Upper lobe of left lung (tissue), 6 donors: ENCODE data around the gene MAFF. TPM values are rescaled to one million over a fixed set of nuclear protein-coding genes. Genes with fewer than 3 reads are reported as not detected.
A peak's percentile ranks its signal among the peaks of the same experiment; 100 is the strongest.

Experiments
- ATAC-seq, 2 donors: fragments of 200-7000 bp; cut with Tn5 transposase; one replicate each; pipeline ENCODE4 v1.9.1; 2022; ENCODE audit warnings: mild to moderate bottlenecking in 2 of 2, moderate library complexity in 2 of 2; ENCODE audit not compliant: low FRiP score in 2 of 2
- DNase-seq, 2 donors: peaks; one replicate each; pipeline ENCODE4 v3.0.0-alpha.2; 2019 to 2020
- H3K27ac ChIP-seq, 4 donors: fragments of 200-600 bp; sonication (generic); one replicate each; pipeline ENCODE4 v1.5.1; 2016 to 2019
- H3K27me3 ChIP-seq, 4 donors: fragments of 200-600 bp; sonication (generic); one replicate each; pipeline ENCODE4 v1.5.1; 2017 to 2019
- H3K36me3 ChIP-seq, 4 donors: fragments of 200-600 bp; sonication (generic); one replicate each; pipeline ENCODE4 v1.5.1; 2016 to 2019
- H3K4me1 ChIP-seq, 4 donors: fragments of 200-600 bp; sonication (generic); one replicate each; pipeline ENCODE4 v1.5.1; 2018 to 2019
- H3K4me3 ChIP-seq, 4 donors: fragments of 200-600 bp; sonication (generic); one replicate each; pipeline ENCODE4 v1.5.1; 2017 to 2019; ENCODE audit warnings: mild to moderate bottlenecking in 2 of 4, moderate library complexity in 1 of 4
- H3K9me3 ChIP-seq, 4 donors: fragments of 200-600 bp; sonication (generic); one replicate each; pipeline ENCODE4 v1.5.1; 2018 to 2019
- CTCF ChIP-seq, 6 experiments: fragments of 450-650 bp in 4 of 6; fragments of 200-600 bp in 2 of 6; sonication (generic) in 2 of 6; IDR thresholded peaks; one replicate each; pipeline ENCODE4 v1.5.1; 2016 to 2019; ENCODE audit warnings: antibody characterized with exemption in 6 of 6
- EP300 ChIP-seq, 4 donors: sonication (generic); formaldehyde crosslinking; IDR thresholded peaks; one replicate each; pipeline ENCODE4 v1.5.1; 2017; ENCODE audit warnings: antibody characterized with exemption in 4 of 4, control low read depth in 2 of 4
- POLR2A ChIP-seq, 4 donors: fragments of 450-650 bp; IDR thresholded peaks; one replicate each; pipeline ENCODE4 v1.5.1; 2016 to 2017; ENCODE audit warnings: antibody characterized with exemption in 4 of 4, mild to moderate bottlenecking in 2 of 4
- POLR2AphosphoS5 ChIP-seq, 2 donors: sonication (generic); formaldehyde crosslinking; IDR thresholded peaks; one replicate each; pipeline ENCODE4 v1.5.1; 2017; ENCODE audit warnings: antibody characterized with exemption in 2 of 2
- WGBS, 2 donors: methylation state at CpG; one replicate each; pipeline ENCODE4 v1.1.5; 2017 to 2018; 5-methylcytosine and 5-hydroxymethylcytosine counted together
- total RNA-seq, 6 donors: library from RNA; depleted of rRNA in 4 of 6; stranded (reverse); fragments of >200 nt in 4 of 6; gene quantifications; one replicate each; pipeline versions ENCODE4 v1.1.0 to v1.2.1, GENCODE V29; 2016 to 2021
- donor health status: DM: no; HTN: no; CAD: no; lungs with moderate emphysema.
- donor health status: DM: no; HTN: yes; CAD: no; lungs with severe emphysema.

Gene MAFF
- total RNA-seq, 6 donors from 2014 or later, result 25.1 to 75.7 (median 44.5) TPM

DNA sequence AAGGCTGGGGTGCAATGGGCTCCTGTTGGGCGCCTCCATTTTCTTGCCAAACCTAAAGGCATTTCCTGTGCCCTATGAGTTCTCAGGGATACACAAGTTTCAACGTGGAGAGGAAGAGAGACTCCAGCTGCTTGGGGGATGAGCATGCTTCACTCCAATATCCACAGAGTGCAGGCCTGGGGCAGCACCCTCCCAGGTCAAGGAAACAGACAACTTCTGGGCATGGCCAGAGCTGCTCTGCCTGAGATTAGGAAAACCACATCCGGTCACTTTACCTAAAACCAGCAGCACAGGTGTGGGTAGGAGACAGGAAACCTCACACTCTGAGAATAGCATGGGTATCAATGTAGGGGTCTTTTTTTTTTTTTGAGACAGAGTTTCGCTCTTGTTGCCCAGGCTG is 42.3 kb downstream of the MAFF start:
- Histone ChIP-seq H3K4me1 (peaks cover 25 to 49% (median 38%) of the 10 kb centered on the region in 4 donors), H3K27me3 (no peaks in the 10 kb centered on the region), H3K9me3 (no peaks in the 10 kb centered on the region), H3K27ac (peak overlapping the region in 3 of 4 donors; percentile 65 to 83 (median 69)), H3K4me3 (no peak overlapping the region), H3K36me3 (peaks cover 8 to 47% (median 44%) of the 10 kb centered on the region in 4 donors)
- ATAC-seq, result no peak
- 75 to 93% methylated on average over 3 to 4 of the region's 4 CpGs for WGBS, 2 donors
- DNase-seq, result no peak
- TF ChIP-seq POLR2A (IDR thresholded peaks at IDR 0.05), result no peak
- no peak for TF ChIP-seq EP300 (IDR thresholded peaks at IDR 0.05)
- TF ChIP-seq POLR2AphosphoS5 (IDR thresholded peaks at IDR 0.05), result no peak

DNA sequence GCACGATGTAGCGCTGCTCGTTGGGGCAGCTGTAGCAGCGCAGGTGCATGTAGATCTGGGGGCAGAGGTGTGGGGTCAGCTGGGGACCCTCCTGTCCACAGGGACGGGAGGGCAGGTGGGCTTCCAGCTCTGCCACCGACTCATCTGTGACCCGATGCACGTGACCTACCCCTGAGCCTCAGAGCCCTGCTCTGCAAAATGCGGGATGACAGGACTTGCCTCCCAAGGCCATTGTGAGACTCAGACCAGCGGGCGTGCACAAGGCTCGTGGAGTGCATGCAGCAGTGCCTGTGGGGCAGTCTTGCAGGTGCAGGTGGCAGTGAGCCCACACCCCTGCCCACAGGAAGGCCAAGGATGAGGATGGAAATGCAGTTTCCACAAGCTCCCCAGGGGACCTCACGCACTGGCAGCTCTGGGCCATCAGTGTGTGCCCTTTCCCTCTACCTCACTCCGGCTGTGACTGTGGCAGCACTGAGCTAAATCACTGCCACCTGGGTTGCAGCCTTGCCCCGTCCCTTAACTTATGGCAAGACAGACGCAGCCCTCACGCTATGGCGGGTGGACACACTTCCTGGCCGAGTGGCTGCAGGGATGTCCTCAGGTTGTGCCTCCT is 44.4 kb downstream of the MAFF start:
- no peak overlapping the region for H3K4me3 ChIP-seq
- no peaks in the 10 kb centered on the region for H3K9me3 ChIP-seq
- DNase-seq (peak in 1 of 2 donors; percentile 59), ATAC-seq (no peak)
- H3K36me3 ChIP-seq, result peaks cover 8 to 51% (median 44%) of the 10 kb centered on the region in 4 donors
- peak overlapping the region in 3 of 4 donors; percentile 34 to 67 (median 64) for H3K27ac ChIP-seq
- H3K27me3 ChIP-seq, result no peaks in the 10 kb centered on the region
- TF ChIP-seq CTCF (IDR thresholded peaks at IDR 0.05) (no peak), POLR2AphosphoS5 (IDR thresholded peaks at IDR 0.05) (no peak), EP300 (IDR thresholded peaks at IDR 0.05) (no peak), POLR2A (IDR thresholded peaks at IDR 0.05) (no peak)
- 70 to 91% methylated on average over 12 to 19 of the region's 19 CpGs for WGBS, 2 donors
- peaks cover 19 to 45% (median 33%) of the 10 kb centered on the region in 4 donors for H3K4me1 ChIP-seq

DNA sequence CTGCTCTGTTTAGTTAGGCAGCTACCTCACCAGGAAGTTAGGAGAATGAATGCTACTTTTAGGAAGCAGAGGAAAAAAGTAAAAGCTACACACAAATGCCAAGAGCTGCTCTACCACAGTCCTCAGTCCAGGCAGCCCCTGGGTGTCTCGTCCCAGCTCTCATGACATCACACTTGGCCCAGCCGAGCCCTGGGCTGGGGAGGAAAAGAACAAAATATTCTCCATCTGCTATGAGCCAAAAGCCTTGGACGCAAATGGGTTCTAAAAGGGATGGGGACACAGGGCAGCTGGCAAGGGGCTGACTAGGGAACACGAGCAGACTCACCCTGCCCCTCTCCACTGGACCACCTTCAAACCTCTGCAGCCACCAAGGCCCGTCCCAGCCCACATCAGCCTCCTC is 44.9 kb downstream of the MAFF start:
- Histone ChIP-seq H3K4me1 (peaks cover 25 to 50% (median 38%) of the 10 kb centered on the region in 4 donors), H3K9me3 (no peaks in the 10 kb centered on the region), H3K4me3 (no peak overlapping the region), H3K27ac (peak overlapping the region; percentile 34 to 67 (median 56)), H3K36me3 (peaks cover 8 to 51% (median 44%) of the 10 kb centered on the region in 4 donors), H3K27me3 (no peaks in the 10 kb centered on the region)
- DNase-seq (no peak), ATAC-seq (peak; percentile 5 to 87)
- WGBS, 2 donors, result 65 to 75% methylated on average over 4 to 5 of the region's 5 CpGs
- TF ChIP-seq CTCF (IDR thresholded peaks at IDR 0.05) (no peak), POLR2AphosphoS5 (IDR thresholded peaks at IDR 0.05) (no peak), POLR2A (IDR thresholded peaks at IDR 0.05) (no peak), EP300 (IDR thresholded peaks at IDR 0.05) (no peak)

- ATAC-seq (no peak), DNase-seq (peak in 1 of 2 donors; percentile 56)
- H3K9me3 ChIP-seq, result no peaks in the 10 kb centered on the region
- TF ChIP-seq CTCF (IDR thresholded peaks at IDR 0.05) (no peak), EP300 (IDR thresholded peaks at IDR 0.05) (no peak), POLR2AphosphoS5 (IDR thresholded peaks at IDR 0.05) (no peak), POLR2A (IDR thresholded peaks at IDR 0.05) (no peak)
- H3K4me3 ChIP-seq, result no peak overlapping the region
- 94 to 97% methylated on average over 10 to 12 of the region's 12 CpGs for WGBS, 2 donors
- peaks cover 22 to 52% (median 38%) of the 10 kb centered on the region in 4 donors for H3K4me1 ChIP-seq
- peak overlapping the region in 2 of 4 donors; percentile 34 to 64 for H3K27ac ChIP-seq
- H3K27me3 ChIP-seq, result no peaks in the 10 kb centered on the region
- peaks cover 8 to 51% (median 44%) of the 10 kb centered on the region in 4 donors for H3K36me3 ChIP-seq
Measured at GRCh38 chr22:38247713-38248112, 45.9 kb downstream of the MAFF start.

DNA sequence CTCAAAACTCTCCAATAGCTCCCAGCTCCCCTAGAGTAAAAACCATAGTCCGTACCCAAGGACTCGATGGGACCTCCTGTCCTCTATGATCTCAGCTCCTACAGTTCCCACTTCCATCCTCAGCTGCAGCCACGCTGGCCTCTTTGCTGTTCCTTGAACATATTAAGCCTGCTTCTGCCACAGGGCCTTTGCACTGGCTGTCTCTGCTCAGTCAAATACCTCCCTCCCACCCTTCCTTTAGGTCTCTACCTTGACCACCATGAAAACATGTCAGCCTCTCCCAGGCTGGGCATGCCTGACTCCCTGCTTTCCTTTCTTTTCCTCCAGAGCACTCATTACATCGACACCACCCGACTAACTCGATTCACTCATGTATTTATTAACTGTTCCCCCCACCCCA is 46.5 kb downstream of the MAFF start:
- ATAC-seq, result no peak
- WGBS, 2 donors, result 95% methylated on average over 6 of the region's 6 CpGs
- Histone ChIP-seq H3K27me3 (no peaks in the 10 kb centered on the region), H3K36me3 (peaks cover 8 to 51% (median 44%) of the 10 kb centered on the region in 4 donors), H3K4me3 (no peak overlapping the region), H3K9me3 (no peaks in the 10 kb centered on the region), H3K27ac (no peak overlapping the region), H3K4me1 (peaks cover 17 to 50% (median 33%) of the 10 kb centered on the region in 4 donors)
- no peak for DNase-seq
- TF ChIP-seq POLR2A (IDR thresholded peaks at IDR 0.05) (no peak), CTCF (IDR thresholded peaks at IDR 0.05) (no peak), POLR2AphosphoS5 (IDR thresholded peaks at IDR 0.05) (no peak), EP300 (IDR thresholded peaks at IDR 0.05) (no peak)
